ENCODE data around the gene FARP2.

The FARP2 gene

GRCh38 chr2:241534293-241534692 is 178.2 kb downstream of the FARP2 start:
- no peak for DNase-seq (ENCODE audit: low spot score)

- no peak for DNase-seq (ENCODE audit: low spot score)
These were observed 178.8 kb downstream of the FARP2 start for GRCh38 chr2:241534701-241535375.

GRCh38 chr2:241535871-241536655 is 180.0 kb downstream of the FARP2 start:
- DNase-seq (ENCODE audit: low spot score) = no peak

- DNase-seq (ENCODE audit: low spot score) = no peak
These were observed 182.9 kb downstream of the FARP2 start for GRCh38 chr2:241538838-241539615.

GRCh38 chr2:241539616-241540374 is 183.7 kb downstream of the FARP2 start:
- DNase-seq (ENCODE audit: low spot score) = no peak

- no peak for DNase-seq (ENCODE audit: low spot score)
These were observed 184.3 kb downstream of the FARP2 start for GRCh38 chr2:241540401-241540770.

- peak; percentile 29 for DNase-seq (ENCODE audit: low spot score)
These were observed 184.9 kb downstream of the FARP2 start for GRCh38 chr2:241540771-241541561.

- no peak for DNase-seq (ENCODE audit: low spot score)
These were observed 185.6 kb downstream of the FARP2 start for GRCh38 chr2:241541564-241542277.

GRCh38 chr2:241542278-241542605 is 186.2 kb downstream of the FARP2 start:
- no peak for DNase-seq (ENCODE audit: low spot score)
